HepG2 (cell line): Measurements from ENCODE around the gene GLIS2. TPM values are rescaled to one million over a fixed set of nuclear protein-coding genes. Genes with fewer than 3 reads are reported as not detected.

Source experiments
- ELF1 ChIP-seq: sonication (generic); formaldehyde crosslinking; IDR thresholded peaks from 2 replicates; pipeline ENCODE4 v1.4.0; 2020; ENCODE audit warnings: missing genetic modification reagents
- FOXK1 ChIP-seq: sonication (generic); formaldehyde crosslinking; IDR thresholded peaks from 2 replicates; pipeline ENCODE4 v1.4.0; 2020; ENCODE audit warnings: low read depth, missing genetic modification reagents, borderline replicate concordance
- HDAC2 ChIP-seq: sonication (generic); formaldehyde crosslinking; IDR thresholded peaks from 2 replicates; pipeline ENCODE4 v1.4.0; 2020; ENCODE audit warnings: missing genetic modification reagents
- IRF2 ChIP-seq: IDR thresholded peaks from 2 replicates; pipeline ENCODE4 v1.6.1; 2018; ENCODE audit warnings: missing genetic modification reagents, missing compliant biosample characterization
- NFE2L2 ChIP-seq: fragments of 150-350 bp; IDR thresholded peaks from 2 replicates; pipeline ENCODE4 v1.6.1; 2014; ENCODE audit warnings: low read length
- SKIL ChIP-seq: sonication (generic); formaldehyde crosslinking; IDR thresholded peaks from 2 replicates; pipeline ENCODE4 v1.8.0; 2022; ENCODE audit warnings: missing genetic modification reagents, mild to moderate bottlenecking, moderate library complexity, borderline replicate concordance
- TAF1 ChIP-seq: sonication (generic); formaldehyde crosslinking; IDR thresholded peaks from 2 replicates; pipeline ENCODE4 v1.4.0; 2020; ENCODE audit warnings: missing genetic modification reagents
- TBP ChIP-seq: sonication (generic); formaldehyde crosslinking; IDR thresholded peaks from 2 replicates; pipeline ENCODE4 v1.5.0; 2020; ENCODE audit warnings: missing genetic modification reagents
- THAP7 ChIP-seq: sonication (generic); formaldehyde crosslinking; IDR thresholded peaks from 2 replicates; pipeline ENCODE4 v1.8.1; 2023; ENCODE audit warnings: mild to moderate bottlenecking, missing genetic modification reagents
- U2AF1 ChIP-seq: fragments of 200-400 bp; formaldehyde crosslinking; optimal IDR thresholded peaks from 2 replicates; pipeline ENCODE3; 2017; ENCODE audit warnings: mild to moderate bottlenecking, low read depth, low read length
- ZBTB39 ChIP-seq: sonication (generic); formaldehyde crosslinking; IDR thresholded peaks from 2 replicates; pipeline ENCODE4 v1.5.0; 2020; ENCODE audit warnings: missing genetic modification reagents
- ZFP36L1 ChIP-seq: sonication (generic); formaldehyde crosslinking; IDR thresholded peaks from 2 replicates; pipeline ENCODE4 v1.8.0; 2022; ENCODE audit warnings: mild to moderate bottlenecking, missing genetic modification reagents, moderate library complexity
- ZMYM4 ChIP-seq: sonication (generic); formaldehyde crosslinking; IDR thresholded peaks from 2 replicates; pipeline ENCODE4 v1.8.1; 2023; ENCODE audit warnings: mild to moderate bottlenecking, missing genetic modification reagents
- ZNF253 ChIP-seq: sonication (generic); formaldehyde crosslinking; IDR thresholded peaks from 2 replicates; pipeline ENCODE4 v1.8.0; 2022; ENCODE audit warnings: mild to moderate bottlenecking, missing genetic modification reagents, borderline replicate concordance
- ZNF296 ChIP-seq: sonication (generic); formaldehyde crosslinking; conservative IDR thresholded peaks from 2 replicates; pipeline ENCODE4 v1.5.0; 2020; ENCODE audit warnings: mild to moderate bottlenecking, missing genetic modification reagents
- ZNF615 ChIP-seq: sonication (generic); formaldehyde crosslinking; IDR thresholded peaks from 2 replicates; pipeline ENCODE4 v1.5.0; 2020; ENCODE audit warnings: mild to moderate bottlenecking, missing genetic modification reagents, borderline replicate concordance
- ZNF670 ChIP-seq: sonication (generic); formaldehyde crosslinking; IDR thresholded peaks from 2 replicates; pipeline ENCODE4 v1.8.0; 2022; ENCODE audit warnings: mild to moderate bottlenecking, missing genetic modification reagents, borderline replicate concordance
- ZNF720 ChIP-seq: sonication (generic); formaldehyde crosslinking; IDR thresholded peaks from 2 replicates; pipeline ENCODE4 v1.4.0; 2020; ENCODE audit warnings: missing genetic modification reagents
- polyA plus RNA-seq, 8 experiments: library from polyadenylated mRNA; depleted of rRNA in 3 of 8; stranded (reverse) in 7 of 8; unstranded in 1 of 8; fragments of >200 nt; fragmentation: Illumina TruSeq in 4 of 8; extraction: Trizol in 4 of 8; gene quantifications; 2 replicates each; pipeline versions ENCODE4 v1.2.1 to v1.2.3, GENCODE V29; 2011 to 2016; ENCODE audit warnings: low read depth in 4 of 8, missing spikeins in 1 of 8, mixed read lengths in 1 of 8; ENCODE audit not compliant: insufficient read depth in 1 of 8
- total RNA-seq, 5 experiments: library from RNA; depleted of rRNA; stranded (reverse); fragments of >200 nt; fragmentation: Illumina TruSeq; extraction: Trizol; gene quantifications; 2 replicates each; pipeline ENCODE4 v1.2.3, GENCODE V29; 2016; ENCODE audit warnings: low read depth in 1 of 5
- TF ChIP-seq, protein P1 (sequence below): sonication (generic); formaldehyde crosslinking; IDR thresholded peaks from 2 replicates; pipeline ENCODE4 v1.5.1; 2020; ENCODE audit warnings: mild to moderate bottlenecking, missing genetic modification reagents, borderline replicate concordance
- TF ChIP-seq, protein P2 (sequence below): sonication (generic); formaldehyde crosslinking; IDR thresholded peaks from 2 replicates; pipeline ENCODE4 v1.4.0; 2020; ENCODE audit warnings: missing genetic modification reagents

Gene GLIS2
- total and polyA plus RNA-seq, 2 of the 13 experiments (the other 11 are each of a cell fraction or from before 2014, with no cell fraction given), result 0.28 to 0.29 TPM

DNA sequence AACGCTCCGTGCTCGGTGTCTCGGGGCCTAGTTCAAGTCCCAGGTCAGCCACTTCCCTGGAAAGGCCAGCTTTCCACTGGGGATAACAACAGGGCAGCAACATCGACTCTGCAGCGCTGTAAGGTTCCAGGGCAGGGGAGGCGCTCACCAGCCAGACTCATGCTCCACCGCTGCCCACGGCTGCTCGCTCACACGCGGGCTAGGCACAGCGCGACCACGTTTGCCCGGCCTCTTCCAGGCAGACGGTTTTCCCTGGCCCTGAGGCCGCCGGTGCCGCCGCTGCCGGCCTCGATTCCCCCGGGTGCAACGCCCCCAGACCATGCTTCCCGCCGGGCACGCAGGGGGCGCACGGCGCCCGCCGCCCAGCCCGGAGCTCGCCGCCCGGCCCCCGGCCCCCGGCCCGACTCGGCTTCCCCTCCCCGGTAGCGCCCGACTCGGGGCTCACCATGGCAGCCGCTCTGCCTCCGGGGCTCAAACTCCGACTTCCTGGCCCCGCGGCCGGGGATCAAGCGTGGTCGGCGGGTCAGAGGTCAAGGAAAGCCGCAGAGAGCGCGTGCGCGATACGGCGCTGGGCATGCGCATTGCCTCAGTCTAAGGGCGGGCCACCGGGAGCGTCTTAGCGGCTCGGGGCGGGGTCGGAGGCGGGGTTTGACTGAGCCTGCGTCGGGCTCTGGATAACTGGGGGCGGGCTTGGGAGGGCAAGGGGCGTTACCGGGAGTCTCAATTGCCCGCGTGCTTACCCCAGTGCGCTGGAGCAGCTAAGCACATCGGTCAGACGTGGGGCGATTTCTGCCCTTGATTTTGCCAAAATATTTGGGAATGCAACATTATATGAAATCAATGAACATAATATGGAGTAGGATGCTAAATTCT, 35.2 kb downstream of the GLIS2 start, which contains the start of gene PAM16 (continued):
- TF ChIP-seq ZFP36L1, result no peak
- TF ChIP-seq SKIL (CRISPR knock-in tag), result no peak
- peak; percentile 87 for TF ChIP-seq ELF1 (CRISPR knock-in tag)
- TF ChIP-seq NFE2L2, result no peak
- TF ChIP-seq, protein P1, sequence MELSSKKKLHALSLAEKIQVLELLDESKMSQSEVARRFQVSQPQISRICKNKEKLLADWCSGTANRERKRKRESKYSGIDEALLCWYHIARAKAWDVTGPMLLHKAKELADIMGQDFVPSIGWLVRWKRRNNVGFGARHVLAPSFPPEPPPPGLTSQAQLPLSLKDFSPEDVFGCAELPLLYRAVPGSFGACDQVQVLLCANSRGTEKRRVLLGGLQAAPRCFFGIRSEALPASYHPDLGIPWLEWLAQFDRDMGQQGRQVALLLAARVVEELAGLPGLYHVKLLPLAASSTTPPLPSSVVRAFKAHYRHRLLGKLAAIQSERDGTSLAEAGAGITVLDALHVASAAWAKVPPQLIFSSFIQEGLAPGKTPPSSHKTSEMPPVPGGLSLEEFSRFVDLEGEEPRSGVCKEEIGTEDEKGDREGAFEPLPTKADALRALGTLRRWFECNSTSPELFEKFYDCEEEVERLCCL (CRISPR knock-in tag), result no peak
- peak; percentile 42; the same call in 1 of the 2 replicates for TF ChIP-seq TAF1 (CRISPR knock-in tag)
- TF ChIP-seq ZMYM4, result peak; percentile 48; the same call in 1 of the 2 replicates
- peak; percentile 26; the same call in 1 of the 2 replicates for TF ChIP-seq HDAC2 (CRISPR knock-in tag)
- no peak for TF ChIP-seq U2AF1
- TF ChIP-seq ZBTB39, result 0 out of 2 replicates have a peak, but pooled peaks have one; percentile 71
- 0 out of 2 replicates have a peak, but pooled peaks have one; percentile 22 for TF ChIP-seq IRF2 (CRISPR knock-in tag)
- TF ChIP-seq ZNF296 (CRISPR knock-in tag), result 0 out of 2 replicates have a peak, but pooled peaks have one; percentile 43
- TF ChIP-seq THAP7 (CRISPR knock-in tag), result no peak
- no peak for TF ChIP-seq TBP
- TF ChIP-seq ZNF615 (CRISPR knock-in tag), result no peak
- no peak for TF ChIP-seq ZNF670 (CRISPR knock-in tag)
- no peak for TF ChIP-seq FOXK1
- TF ChIP-seq, protein P2, sequence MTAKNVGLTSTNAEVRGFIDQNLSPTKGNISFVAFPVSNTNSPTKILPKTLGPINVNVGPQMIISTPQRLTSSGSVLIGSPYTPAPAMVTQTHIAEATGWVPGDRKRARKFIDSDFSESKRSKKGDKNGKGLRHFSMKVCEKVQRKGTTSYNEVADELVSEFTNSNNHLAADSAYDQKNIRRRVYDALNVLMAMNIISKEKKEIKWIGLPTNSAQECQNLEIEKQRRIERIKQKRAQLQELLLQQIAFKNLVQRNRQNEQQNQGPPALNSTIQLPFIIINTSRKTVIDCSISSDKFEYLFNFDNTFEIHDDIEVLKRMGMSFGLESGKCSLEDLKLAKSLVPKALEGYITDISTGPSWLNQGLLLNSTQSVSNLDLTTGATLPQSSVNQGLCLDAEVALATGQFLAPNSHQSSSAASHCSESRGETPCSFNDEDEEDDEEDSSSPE (CRISPR knock-in tag), result peak; percentile 40; the same call in 1 of the 2 replicates
- no peak for TF ChIP-seq ZNF720 (CRISPR knock-in tag)
- 0 out of 2 replicates have a peak, but pooled peaks have one; percentile 72 for TF ChIP-seq ZNF253 (CRISPR knock-in tag)
